SK-MEL-5 (cell line): ENCODE results near the gene SLAMF7. TPM values are rescaled to one million over a fixed set of nuclear protein-coding genes. Genes with fewer than 3 reads are reported as not detected.
A peak's percentile ranks its signal among the peaks of the same experiment; 100 is the strongest.
"Not testable (repeated sequence)": the region's sequence is repeated elsewhere in the genome, so short reads cannot be mapped to it uniquely, and the experiment has no call there.

Source experiments
- DNase-seq: peaks from one replicate; pipeline ENCODE4 v3.0.0-alpha.2; 2016; ENCODE audit warnings: low read depth, low spot score
- in situ Hi-C: cut with HindIII; loops from 2 replicates; pipeline ENCODE4 v1.10.0; 2016; ENCODE audit warnings: low sequenced_read_pairs, high pct_unique_total_duplicates, low pct_unique_long_range_greater_than_20kb
- polyA plus RNA-seq, 2 experiments: library from polyadenylated mRNA; depleted of rRNA; stranded (reverse); fragments of >200 nt; gene quantifications; 2 replicates each; pipeline ENCODE4 v1.2.3, GENCODE V29; 2015
- total RNA-seq: library from RNA; depleted of rRNA; stranded (reverse); fragments of >200 nt; shearing (Covaris generic); gene quantifications from 2 replicates; pipeline ENCODE4 v1.2.3, GENCODE V29; 2014; rRNA removed

SLAMF7 gene, protein sequence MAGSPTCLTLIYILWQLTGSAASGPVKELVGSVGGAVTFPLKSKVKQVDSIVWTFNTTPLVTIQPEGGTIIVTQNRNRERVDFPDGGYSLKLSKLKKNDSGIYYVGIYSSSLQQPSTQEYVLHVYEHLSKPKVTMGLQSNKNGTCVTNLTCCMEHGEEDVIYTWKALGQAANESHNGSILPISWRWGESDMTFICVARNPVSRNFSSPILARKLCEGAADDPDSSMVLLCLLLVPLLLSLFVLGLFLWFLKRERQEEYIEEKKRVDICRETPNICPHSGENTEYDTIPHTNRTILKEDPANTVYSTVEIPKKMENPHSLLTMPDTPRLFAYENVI
- total RNA-seq, result 7.9 TPM in 2 replicates
- 7.4 and 8.0 TPM in 2 replicates for polyA plus RNA-seq (2015; cell fraction: cytosol; rRNA removed)
- 5.5 and 6.7 TPM in 2 replicates for polyA plus RNA-seq (2015; cell fraction: nucleus; rRNA removed)

GRCh38 chr1:160739098-160739511 lies at the start of gene SLAMF7:
TSS of gene SLAMF7 (plus strand) at chr1:160739247. CDS start at chr1:160739302, 55 bp downstream.
- peak; percentile 54 for DNase-seq
- in situ Hi-C loops, result no loop called here

DNA sequence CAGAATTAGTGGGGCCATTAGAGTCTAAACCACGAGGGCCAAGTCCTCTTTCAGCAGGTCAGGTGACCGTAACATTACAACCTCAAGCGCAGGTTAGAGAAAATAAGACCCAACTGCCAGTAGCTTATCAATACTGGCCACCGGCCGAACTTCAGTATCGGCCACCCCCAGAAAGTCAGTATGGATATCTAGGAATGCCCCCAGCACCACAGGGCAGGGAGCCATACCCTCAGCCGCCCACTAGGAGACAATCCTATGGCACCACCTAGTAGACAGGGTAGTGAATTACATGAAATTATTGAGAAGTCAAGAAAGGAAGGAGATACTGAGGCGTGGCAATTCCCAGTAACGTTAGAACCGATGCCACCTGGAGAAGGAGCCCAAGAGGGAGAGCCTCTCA lies 46.7 kb upstream of the SLAMF7 start:
- DNase-seq, result peak; percentile 65
- in situ Hi-C loops, result not testable (repeated sequence)

DNA sequence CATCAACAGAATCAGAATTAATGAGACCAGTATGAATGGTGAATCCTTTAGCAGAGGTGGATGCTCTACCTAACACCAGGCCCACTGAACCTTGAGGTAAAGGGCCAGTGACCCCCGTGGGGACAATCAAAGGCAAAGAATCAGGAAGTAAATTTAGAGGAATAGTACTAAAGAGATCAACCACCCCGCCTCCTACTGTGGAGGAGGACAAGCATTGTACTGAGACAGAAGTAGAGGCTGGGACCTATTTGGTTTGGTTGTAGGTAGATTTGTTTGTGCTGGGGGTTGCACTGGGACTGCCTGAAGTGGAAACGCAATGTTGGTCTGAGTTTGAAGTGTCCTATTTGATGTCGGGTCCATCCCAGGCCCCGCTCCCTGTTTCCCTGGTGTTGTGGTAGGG lies 36.9 kb upstream of the SLAMF7 start:
- in situ Hi-C loops, result no loop called here
- no peak for DNase-seq

- in situ Hi-C loops, result no loop called here
- no peak for DNase-seq
These were observed 34.8 kb upstream of the SLAMF7 start for GRCh38 chr1:160704250-160704649.

DNA sequence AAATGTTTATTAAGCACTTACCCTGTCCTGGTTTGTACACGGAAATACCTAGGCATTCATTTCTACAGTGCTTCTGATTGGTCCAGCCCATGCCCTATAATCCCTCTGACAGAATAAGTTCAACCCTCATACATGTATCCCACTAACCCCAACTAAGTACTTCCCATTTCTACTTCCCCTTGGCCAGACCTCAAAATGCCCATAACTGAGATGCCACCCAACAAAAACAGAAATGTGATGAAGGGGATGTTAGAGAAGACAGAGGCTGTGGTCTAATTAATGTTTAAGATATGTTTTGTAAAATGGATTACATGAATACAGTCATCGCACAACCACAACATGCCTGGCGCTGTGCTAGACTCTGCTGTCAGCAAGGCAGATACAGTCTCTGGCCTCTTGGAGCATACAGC lies 33.8 kb upstream of the SLAMF7 start:
- in situ Hi-C loops, DNase-seq: not testable (repeated sequence)

GRCh38 chr1:160705742-160706141 lies 33.3 kb upstream of the SLAMF7 start:
- in situ Hi-C loops, result no loop called here
- DNase-seq, result no peak

DNA sequence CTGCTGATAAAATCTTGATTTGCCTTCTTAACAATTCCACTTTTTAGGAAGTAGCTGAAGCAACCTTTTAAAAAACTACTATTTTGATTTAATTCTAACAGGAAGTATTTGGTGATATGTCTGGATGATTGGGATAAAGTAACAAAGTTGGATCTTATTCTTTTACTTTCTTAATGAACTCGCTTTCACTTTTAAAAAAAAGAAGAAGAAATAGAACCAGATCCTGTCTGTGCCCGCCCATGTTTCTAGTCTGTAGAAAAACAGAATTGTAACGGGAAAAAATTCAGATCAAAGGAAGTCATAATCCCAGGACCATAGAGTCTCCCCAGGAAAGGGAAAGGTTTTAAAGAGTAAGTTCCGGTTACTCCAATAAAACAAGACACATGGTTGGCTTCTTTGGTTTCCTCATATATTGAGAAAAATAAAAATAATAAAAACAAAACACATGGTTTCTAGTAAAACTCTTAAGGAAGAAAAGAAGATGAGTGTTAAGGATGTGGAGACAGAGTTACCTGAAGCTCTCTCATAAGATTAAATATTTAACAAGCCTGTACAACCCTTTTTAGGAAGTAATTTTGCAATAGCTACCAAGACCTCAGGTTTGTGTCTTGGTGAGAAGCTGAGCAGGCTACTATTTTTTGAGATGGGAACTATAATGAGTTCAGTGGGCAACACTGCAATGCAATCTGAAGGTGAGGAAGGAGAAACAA lies 32.4 kb upstream of the SLAMF7 start:
- in situ Hi-C loops, result no loop called here

DNA sequence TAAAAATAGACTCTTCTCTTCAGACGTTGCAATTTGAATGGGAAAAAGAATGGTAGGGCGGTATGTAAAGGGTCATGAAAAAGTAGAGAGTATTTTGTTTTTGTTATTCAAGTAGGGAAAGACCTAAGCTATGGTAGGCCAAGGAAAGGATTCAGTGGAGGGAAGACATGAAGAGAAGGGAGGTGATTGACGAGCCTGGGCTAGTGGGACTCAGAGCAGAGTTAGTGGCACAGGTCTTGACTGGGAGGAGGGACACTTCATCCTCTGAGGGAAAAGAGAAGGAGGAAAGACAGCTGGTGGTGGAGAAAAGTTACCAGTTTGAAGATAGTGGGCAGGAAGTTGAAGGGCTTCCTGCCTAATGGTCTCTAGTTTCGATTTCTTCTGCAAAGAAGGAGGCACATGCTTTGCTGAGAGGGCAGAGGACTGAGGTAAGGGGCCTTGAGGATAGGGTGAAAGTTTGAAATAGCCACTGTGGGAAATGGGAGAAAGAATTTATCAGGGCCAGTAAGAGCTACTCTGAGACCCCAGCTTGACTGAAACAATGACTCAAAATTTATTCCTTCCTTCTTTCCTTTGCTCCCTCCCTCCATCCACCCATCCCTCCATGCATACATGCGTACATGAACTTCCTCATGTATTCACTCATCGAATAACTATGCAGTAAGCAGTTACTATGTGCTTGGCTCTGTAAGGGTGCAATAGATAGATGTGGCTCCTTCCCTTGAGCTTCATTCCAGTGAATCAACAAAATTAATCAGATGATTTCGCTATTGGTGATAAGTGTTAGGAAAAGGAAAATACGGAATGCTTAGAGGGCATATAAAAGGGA lies 31.6 kb upstream of the SLAMF7 start:
- in situ Hi-C loops, result no loop called here
- DNase-seq, result no peak

More for the DNA sequence above, 32.4 kb upstream of the SLAMF7 start:
- no peak for DNase-seq

DNA sequence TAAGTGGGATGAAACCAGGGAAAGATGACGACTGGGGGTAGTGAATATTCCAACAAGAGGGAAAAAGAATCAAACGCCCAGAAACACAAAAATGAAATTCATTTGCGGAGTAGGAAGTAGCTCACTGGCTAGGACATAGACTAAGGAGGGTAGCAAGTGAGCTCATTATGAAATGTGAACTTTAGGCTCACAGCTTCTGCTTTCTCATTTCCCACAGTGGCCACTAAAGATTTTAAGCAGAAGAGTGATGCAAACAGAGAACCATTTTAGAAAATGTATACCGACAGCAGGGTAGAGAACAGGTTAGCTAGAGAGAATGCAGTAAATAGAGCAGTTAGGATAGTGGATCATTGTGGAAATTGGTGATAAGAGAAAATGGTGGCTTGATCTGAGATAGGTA lies 30.9 kb upstream of the SLAMF7 start:
- in situ Hi-C loops, result no loop called here
- no peak for DNase-seq

- in situ Hi-C loops, result no loop called here
- DNase-seq, result no peak
These were observed 30.2 kb upstream of the SLAMF7 start for GRCh38 chr1:160708801-160709200.

DNA sequence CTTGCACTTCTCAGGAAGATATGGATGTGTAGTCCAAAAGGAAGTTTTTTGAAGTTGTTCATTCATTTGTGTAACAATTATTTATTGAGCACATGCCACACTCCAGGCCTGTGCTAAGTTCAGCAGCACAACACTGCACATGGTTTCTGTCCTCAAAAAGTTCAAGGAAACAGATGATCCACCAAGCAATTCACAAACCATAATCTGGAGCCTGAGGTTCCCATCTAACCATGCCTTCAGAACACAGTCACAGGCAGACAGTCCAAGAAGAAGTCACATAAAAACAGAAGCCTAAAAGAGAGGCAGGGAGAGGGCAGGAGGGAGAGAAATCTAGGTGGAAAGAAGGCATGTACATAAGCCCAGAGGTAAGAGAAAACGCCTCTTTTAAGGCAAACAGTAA lies 29.3 kb upstream of the SLAMF7 start:
- DNase-seq, result no peak
- in situ Hi-C loops, result no loop called here

- DNase-seq, result no peak
- in situ Hi-C loops, result no loop called here
These were observed 28.4 kb upstream of the SLAMF7 start for GRCh38 chr1:160710517-160711252.

DNA sequence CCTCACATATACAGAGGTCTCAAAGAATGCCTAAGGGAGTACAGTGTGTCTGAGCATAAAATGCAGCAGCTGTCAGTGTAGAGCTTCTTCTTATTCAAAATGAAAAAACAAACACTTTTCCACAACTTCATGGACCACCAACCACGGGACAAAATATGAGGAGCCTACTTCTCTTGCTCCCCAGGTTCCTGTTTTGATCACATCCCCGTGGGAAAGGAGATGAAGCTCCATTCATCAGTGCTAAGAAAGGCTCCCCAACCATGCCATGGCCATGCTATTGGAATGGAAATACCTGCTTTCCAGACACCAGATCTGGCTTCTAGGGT lies 27.8 kb upstream of the SLAMF7 start:
- in situ Hi-C loops, result no loop called here
- DNase-seq, result no peak

DNA sequence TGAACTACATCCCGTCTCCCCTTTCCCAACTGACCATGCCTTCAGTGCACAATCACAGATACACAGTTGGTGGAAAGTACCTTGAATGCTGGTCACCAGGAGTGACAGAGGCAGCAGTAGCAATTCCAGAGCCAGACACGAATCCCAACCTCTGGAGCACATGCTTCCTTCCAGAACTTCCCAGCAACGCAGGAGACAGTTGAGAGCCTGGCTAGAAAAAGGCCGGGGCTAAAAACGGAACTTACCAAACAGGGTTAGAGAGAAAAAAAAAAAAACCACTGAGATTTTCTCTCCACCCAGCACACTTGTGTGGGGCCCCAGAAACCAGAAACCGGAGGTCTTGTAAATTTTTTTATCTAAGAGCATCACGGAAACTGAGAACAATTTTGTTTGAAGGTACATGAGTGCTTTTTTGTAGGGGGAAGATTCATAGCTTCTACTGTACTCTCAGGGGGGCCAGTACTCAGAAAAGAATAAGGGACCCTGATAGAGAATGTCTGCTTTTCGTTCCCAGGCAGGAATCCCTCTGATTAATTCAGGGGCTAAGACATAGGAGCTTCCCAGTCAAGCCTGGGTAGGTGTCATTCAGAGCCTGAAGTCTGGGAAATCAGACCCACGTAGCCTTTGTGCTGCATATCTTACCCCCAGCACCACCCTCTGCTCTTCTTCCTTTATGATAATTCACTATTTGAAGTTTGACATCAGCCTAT lies 27.3 kb upstream of the SLAMF7 start, which contains the start of gene CD48:
Gene CD48, minus strand, starts transcription at position 221 of the 710 bp plus-strand sequence. Its CDS starts 59 bp downstream, at position 162.
- no peak for DNase-seq
- in situ Hi-C loops, result no loop called here

DNA sequence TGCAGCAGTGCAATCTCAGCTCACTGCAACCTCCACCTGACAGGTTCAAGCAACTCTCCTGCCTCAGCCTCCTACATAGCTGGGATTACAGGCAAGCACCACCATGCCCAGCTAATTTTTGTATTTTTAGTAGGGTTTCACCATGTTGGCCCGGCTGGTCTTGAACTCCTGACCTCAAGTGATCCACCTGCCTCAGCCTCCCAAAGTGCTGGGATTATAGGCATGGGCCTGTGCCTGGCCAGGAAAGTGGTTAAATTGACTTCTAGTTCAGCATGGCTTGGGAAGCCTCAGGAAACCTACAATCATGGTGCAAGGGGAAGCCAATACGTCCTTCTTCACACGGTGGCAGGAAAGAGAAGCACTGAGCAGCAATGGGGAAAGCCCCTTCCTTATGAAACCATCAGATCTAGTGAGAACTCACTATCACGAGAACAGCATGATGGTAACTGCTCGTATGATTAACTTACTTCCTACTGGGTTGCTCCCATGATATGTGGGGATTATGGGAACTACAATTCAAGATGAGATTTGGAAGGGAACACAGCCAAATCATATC lies 26.4 kb upstream of the SLAMF7 start:
- in situ Hi-C loops, result not testable (repeated sequence)
- peak; percentile 18 for DNase-seq

GRCh38 chr1:160713161-160713560 lies 25.9 kb upstream of the SLAMF7 start:
- in situ Hi-C loops, result no loop called here
- no peak for DNase-seq
